ENCODE measurements around the gene SGTA.

Gene SGTA

GRCh38 chr19:2787115-2787514 is 4.0 kb upstream of the SGTA start:
- no peak for DNase-seq (ENCODE audit: low spot score)
- no peak for ATAC-seq (ENCODE audit: low read depth)
- Histone ChIP-seq H3K9me3 (ENCODE audit: severe bottlenecking) (no peaks in the 10 kb centered on the region), H3K4me3 (ENCODE audit: severe bottlenecking) (no peak overlapping the region), H3K27ac (ENCODE audit: poor library complexity, severe bottlenecking) (no peak overlapping the region), H3K36me3 (ENCODE audit: low read depth) (peaks cover 17% of the 10 kb centered on the region), H3K27me3 (ENCODE audit: insufficient read depth, poor library complexity, severe bottlenecking) (no peaks in the 10 kb centered on the region), H3K4me1 (ENCODE audit: insufficient read depth, poor library complexity, severe bottlenecking) (peaks cover 5% of the 10 kb centered on the region)
- TF ChIP-seq CTCF (IDR thresholded peaks at IDR 0.05; ENCODE audit: poor library complexity, severe bottlenecking) = no peak

GRCh38 chr19:2785244-2785997 is 2.3 kb upstream of the SGTA start, which contains the start of gene THOP1:
Gene THOP1, plus strand, starts transcription at chr19:2785503. Its CDS starts 160 bp downstream, at chr19:2785663.
- ATAC-seq (ENCODE audit: low read depth) (peak; percentile 88), DNase-seq (ENCODE audit: low spot score) (peak; percentile 99)
- H3K36me3 ChIP-seq (ENCODE audit: low read depth) = peaks cover 22% of the 10 kb centered on the region
- peak within 1 kb of the TSS; percentile 23 for H3K27ac ChIP-seq (ENCODE audit: poor library complexity, severe bottlenecking)
- H3K4me1 ChIP-seq (ENCODE audit: insufficient read depth, poor library complexity, severe bottlenecking) = peaks cover 5% of the 10 kb centered on the region
- peak within 1 kb of the TSS; percentile 94 for H3K4me3 ChIP-seq (ENCODE audit: severe bottlenecking)
- H3K9me3 ChIP-seq (ENCODE audit: severe bottlenecking) = no peaks in the 10 kb centered on the region
- no peak for TF ChIP-seq CTCF (IDR thresholded peaks at IDR 0.05; ENCODE audit: poor library complexity, severe bottlenecking)
- H3K27me3 ChIP-seq (ENCODE audit: insufficient read depth, poor library complexity, severe bottlenecking) = no peaks in the 10 kb centered on the region

GRCh38 chr19:2783781-2784145 is 690 bp upstream of the SGTA start:
- DNase-seq (ENCODE audit: low spot score) = no peak
- Histone ChIP-seq H3K36me3 (ENCODE audit: low read depth) (peaks cover 16% of the 10 kb centered on the region), H3K27me3 (ENCODE audit: insufficient read depth, poor library complexity, severe bottlenecking) (no peaks in the 10 kb centered on the region), H3K4me3 (ENCODE audit: severe bottlenecking) (peak overlapping the region; percentile 98), H3K4me1 (ENCODE audit: insufficient read depth, poor library complexity, severe bottlenecking) (peaks cover 5% of the 10 kb centered on the region), H3K9me3 (ENCODE audit: severe bottlenecking) (no peaks in the 10 kb centered on the region), H3K27ac (ENCODE audit: poor library complexity, severe bottlenecking) (peak overlapping the region; percentile 34)
- TF ChIP-seq CTCF (IDR thresholded peaks at IDR 0.05; ENCODE audit: poor library complexity, severe bottlenecking) = no peak
- ATAC-seq (ENCODE audit: low read depth) = no peak

GRCh38 chr19:2782329-2782935 is 641 bp downstream of the SGTA start:
- H3K9me3 ChIP-seq (ENCODE audit: severe bottlenecking) = no peaks in the 10 kb centered on the region
- H3K27me3 ChIP-seq (ENCODE audit: insufficient read depth, poor library complexity, severe bottlenecking) = no peaks in the 10 kb centered on the region
- DNase-seq (ENCODE audit: low spot score) (no peak), ATAC-seq (ENCODE audit: low read depth) (no peak)
- peak overlapping the region; percentile 34 for H3K27ac ChIP-seq (ENCODE audit: poor library complexity, severe bottlenecking)
- H3K4me3 ChIP-seq (ENCODE audit: severe bottlenecking) = peak overlapping the region; percentile 98
- H3K4me1 ChIP-seq (ENCODE audit: insufficient read depth, poor library complexity, severe bottlenecking) = peaks cover 5% of the 10 kb centered on the region
- H3K36me3 ChIP-seq (ENCODE audit: low read depth) = peaks cover 19% of the 10 kb centered on the region
- no peak for TF ChIP-seq CTCF (IDR thresholded peaks at IDR 0.05; ENCODE audit: poor library complexity, severe bottlenecking)

GRCh38 chr19:2780284-2780683 is 2.8 kb downstream of the SGTA start:
- no peaks in the 10 kb centered on the region for H3K27me3 ChIP-seq (ENCODE audit: insufficient read depth, poor library complexity, severe bottlenecking)
- no peak for TF ChIP-seq CTCF (IDR thresholded peaks at IDR 0.05; ENCODE audit: poor library complexity, severe bottlenecking)
- no peak overlapping the region for H3K4me3 ChIP-seq (ENCODE audit: severe bottlenecking)
- peaks cover 5% of the 10 kb centered on the region for H3K4me1 ChIP-seq (ENCODE audit: insufficient read depth, poor library complexity, severe bottlenecking)
- ATAC-seq (ENCODE audit: low read depth) = no peak
- H3K27ac ChIP-seq (ENCODE audit: poor library complexity, severe bottlenecking) = no peak overlapping the region
- H3K9me3 ChIP-seq (ENCODE audit: severe bottlenecking) = no peaks in the 10 kb centered on the region
- no peak for DNase-seq (ENCODE audit: low spot score)
- peaks cover 16% of the 10 kb centered on the region for H3K36me3 ChIP-seq (ENCODE audit: low read depth)

Measured in RWPE2 (cell line).